HL-60 (cell line): ENCODE results near the gene KRT14.
A peak's percentile ranks its signal among the peaks of the same experiment; 100 is the strongest.
"Not testable (repeated sequence)": the region's sequence is repeated elsewhere in the genome, so short reads cannot be mapped to it uniquely, and the experiment has no call there.

ENCODE experiments used
- DNase-seq, 2 experiments: peaks; one replicate each; pipeline ENCODE4 v3.0.0-alpha.2; 2010 to 2020; ENCODE audit warnings: low read depth in 1 of 2, low spot score in 1 of 2
- H3K27ac ChIP-seq: fragments of 250-450 bp; sonication (Bioruptor Pico); replicated peaks from 2 replicates; pipeline ENCODE4 v1.5.1; 2020; ENCODE audit warnings: mild to moderate bottlenecking, moderate library complexity
- H3K27me3 ChIP-seq: fragments of 250-450 bp; sonication (Bioruptor Pico); 2 replicates; pipeline ENCODE4 v1.5.1; 2021; ENCODE audit warnings: mild to moderate bottlenecking, moderate library complexity; ENCODE audit not compliant: insufficient read depth, poor library complexity, severe bottlenecking
- H3K4me3 ChIP-seq: replicated peaks from 2 replicates; pipeline ENCODE4 v1.5.1; 2011; ENCODE audit warnings: mild to moderate bottlenecking, control low read depth, low read length; ENCODE audit not compliant: insufficient read depth
- CTCF ChIP-seq: IDR thresholded peaks from one replicate; pipeline ENCODE4 v1.5.1; 2011; ENCODE audit warnings: low read length, control low read depth, inconsistent platforms; ENCODE audit not compliant: insufficient read depth
- GABPA ChIP-seq: IDR thresholded peaks from 2 replicates; pipeline ENCODE4 v1.6.1; 2012; ENCODE audit warnings: low read depth
- POLR2AphosphoS5 ChIP-seq: IDR thresholded peaks from 2 replicates; pipeline ENCODE4 v1.6.1; 2012; ENCODE audit warnings: low read depth
- REST ChIP-seq: IDR thresholded peaks from 2 replicates; pipeline ENCODE4 v1.6.1; 2012; ENCODE audit warnings: low read depth; ENCODE audit not compliant: insufficient replicate concordance
- SPI1 ChIP-seq: IDR thresholded peaks from 2 replicates; pipeline ENCODE4 v1.6.1; 2012; ENCODE audit warnings: low read depth, mild to moderate bottlenecking, borderline replicate concordance

The KRT14 gene

GRCh38 chr17:41617698-41618097, 31.0 kb upstream of the KRT14 start:
- no peaks in the 10 kb centered on the region for H3K27me3 ChIP-seq
- no peak overlapping the region for H3K4me3 ChIP-seq
- no peak overlapping the region for H3K27ac ChIP-seq
- DNase-seq: no peak
- TF ChIP-seq CTCF (no peak), REST (no peak), POLR2AphosphoS5 (no peak), GABPA (no peak), SPI1 (no peak)

- TF ChIP-seq CTCF (no peak), SPI1 (no peak), REST (no peak), POLR2AphosphoS5 (no peak), GABPA (no peak)
- Histone ChIP-seq H3K27ac (no peak overlapping the region), H3K27me3 (no peaks in the 10 kb centered on the region), H3K4me3 (no peak overlapping the region)
- no peak for DNase-seq
Observed at GRCh38 chr17:41617136-41617535, 30.4 kb upstream of the KRT14 start.

- H3K27me3 ChIP-seq, DNase-seq, H3K27ac ChIP-seq, H3K4me3 ChIP-seq: not testable (repeated sequence)
Observed at GRCh38 chr17:41616486-41616885, 29.8 kb upstream of the KRT14 start.

- no peak overlapping the region for H3K27ac ChIP-seq
- DNase-seq: no peak
- H3K27me3 ChIP-seq: no peaks in the 10 kb centered on the region
- no peak overlapping the region for H3K4me3 ChIP-seq
- TF ChIP-seq GABPA (no peak), REST (no peak), POLR2AphosphoS5 (no peak), SPI1 (no peak), CTCF (no peak)
Observed at GRCh38 chr17:41615454-41615853, 28.8 kb upstream of the KRT14 start.

GRCh38 chr17:41614767-41615166, 28.1 kb upstream of the KRT14 start:
- peak in 1 of 2 experiments; percentile 35 for DNase-seq
- H3K27ac ChIP-seq, H3K4me3 ChIP-seq, H3K27me3 ChIP-seq: not testable (repeated sequence)
